Coronary artery (tissue), 2 donors: ENCODE measurements around the gene PPP1R3D.
A peak's percentile ranks its signal among the peaks of the same experiment; 100 is the strongest.

Experiments used
- DNase-seq: peaks from one replicate; pipeline ENCODE4 v3.0.0-alpha.2; 2017; ENCODE audit warnings: low spot score
- H3K27ac ChIP-seq, 2 donors: fragments of 200-600 bp; sonication (generic); one replicate each; pipeline ENCODE4 v1.5.1; 2016 to 2019
- H3K4me3 ChIP-seq: fragments of 200-600 bp; sonication (generic); 2 replicates; pipeline ENCODE4 v1.5.1; 2016; ENCODE audit warnings: mild to moderate bottlenecking, moderate library complexity
- CTCF ChIP-seq: fragments of 200-600 bp; sonication (generic); IDR thresholded peaks from one replicate; pipeline ENCODE4 v1.5.1; 2019; ENCODE audit warnings: antibody characterized with exemption

PPP1R3D gene

GRCh38 chr20:59939879-59940128 is 301 bp downstream of the PPP1R3D start:
- H3K27ac ChIP-seq, result peak overlapping the region; percentile 93 to 98
- TF ChIP-seq CTCF, result no peak
- H3K4me3 ChIP-seq, result peak overlapping the region; percentile 87
- DNase-seq, result peak; percentile 81

- DNase-seq, result no peak
- H3K4me3 ChIP-seq, result peak overlapping the region; percentile 87
Observed at GRCh38 chr20:59939052-59939878, 840 bp downstream of the PPP1R3D start.

GRCh38 chr20:59938696-59939051 is 1.4 kb downstream of the PPP1R3D start:
- no peak for TF ChIP-seq CTCF
- DNase-seq, result no peak
- H3K27ac ChIP-seq, result peak overlapping the region in 1 of 2 donors; percentile 98
- H3K4me3 ChIP-seq, result peak overlapping the region; percentile 87

More at GRCh38 chr20:59939052-59939878, 840 bp downstream of the PPP1R3D start:
- no peak for TF ChIP-seq CTCF
- peak overlapping the region; percentile 93 to 98 for H3K27ac ChIP-seq

- Histone ChIP-seq H3K27ac (peak overlapping the region in 1 of 2 donors; percentile 98), H3K4me3 (peak overlapping the region; percentile 87)
- DNase-seq, result no peak
- no peak for TF ChIP-seq CTCF
Observed at GRCh38 chr20:59938221-59938620, 1.9 kb downstream of the PPP1R3D start.

GRCh38 chr20:59937150-59937549 is 3.0 kb downstream of the PPP1R3D start:
- no peak for TF ChIP-seq CTCF
- Histone ChIP-seq H3K27ac (no peak overlapping the region), H3K4me3 (no peak overlapping the region)
- DNase-seq, result no peak

GRCh38 chr20:59936409-59936808 is 3.7 kb downstream of the PPP1R3D start:
- no peak overlapping the region for H3K4me3 ChIP-seq
- no peak overlapping the region for H3K27ac ChIP-seq
- TF ChIP-seq CTCF, result no peak
- DNase-seq, result no peak

GRCh38 chr20:59935457-59936185 is 4.5 kb downstream of the PPP1R3D start:
- H3K27ac ChIP-seq, result no peak overlapping the region
- DNase-seq, result no peak

More at GRCh38 chr20:59935457-59936185, 4.5 kb downstream of the PPP1R3D start:
- TF ChIP-seq CTCF, result no peak
- H3K4me3 ChIP-seq, result no peak overlapping the region
